ENCODE results near the gene C7.
"Not testable (repeated sequence)": the region's sequence is repeated elsewhere in the genome, so short reads cannot be mapped to it uniquely, and the experiment has no call there.

The C7 gene

GRCh38 chr5:40882291-40882690, 27.0 kb upstream of the C7 start:
- Histone ChIP-seq H3K79me2 (ENCODE audit: control insufficient read depth, insufficient read depth, low read length, unreplicated experiment) (no peaks in the 10 kb centered on the region), H3K27me3 (ENCODE audit: insufficient read depth, low read length) (no peaks in the 10 kb centered on the region)

GRCh38 chr5:40883051-40883450, 26.2 kb upstream of the C7 start:
- not testable (repeated sequence) for H3K36me3 ChIP-seq (ENCODE audit: insufficient read depth, low read length); H3K4me3 ChIP-seq (ENCODE audit: low read depth, low read length); H3K4me1 ChIP-seq (ENCODE audit: control insufficient read depth, insufficient read depth, low read length, unreplicated experiment); H2AFZ ChIP-seq (ENCODE audit: low read length, unreplicated experiment); H3K27ac ChIP-seq (ENCODE audit: low read depth, low read length); H3K79me2 ChIP-seq (ENCODE audit: control insufficient read depth, insufficient read depth, low read length, unreplicated experiment); H3K27me3 ChIP-seq (ENCODE audit: insufficient read depth, low read length)

More at GRCh38 chr5:40882291-40882690, 27.0 kb upstream of the C7 start:
- H2AFZ ChIP-seq (ENCODE audit: low read length, unreplicated experiment), result no peak overlapping the region
- no peak overlapping the region for H3K27ac ChIP-seq (ENCODE audit: low read depth, low read length)
- no peaks in the 10 kb centered on the region for H3K4me1 ChIP-seq (ENCODE audit: control insufficient read depth, insufficient read depth, low read length, unreplicated experiment)
- H3K36me3 ChIP-seq (ENCODE audit: insufficient read depth, low read length), result no peaks in the 10 kb centered on the region
- no peak overlapping the region for H3K4me3 ChIP-seq (ENCODE audit: low read depth, low read length)

- H3K4me3 ChIP-seq (ENCODE audit: low read depth, low read length); H3K27ac ChIP-seq (ENCODE audit: low read depth, low read length); H3K36me3 ChIP-seq (ENCODE audit: insufficient read depth, low read length); H3K79me2 ChIP-seq (ENCODE audit: control insufficient read depth, insufficient read depth, low read length, unreplicated experiment); H2AFZ ChIP-seq (ENCODE audit: low read length, unreplicated experiment); H3K27me3 ChIP-seq (ENCODE audit: insufficient read depth, low read length); H3K4me1 ChIP-seq (ENCODE audit: control insufficient read depth, insufficient read depth, low read length, unreplicated experiment): not testable (repeated sequence)
Observed at GRCh38 chr5:40895440-40896425, 13.6 kb upstream of the C7 start.

GRCh38 chr5:40904205-40904993, 4.9 kb upstream of the C7 start:
- H3K79me2 ChIP-seq (ENCODE audit: control insufficient read depth, insufficient read depth, low read length, unreplicated experiment), result no peaks in the 10 kb centered on the region
- H2AFZ ChIP-seq (ENCODE audit: low read length, unreplicated experiment), result peak overlapping the region; percentile 44
- H3K4me1 ChIP-seq (ENCODE audit: control insufficient read depth, insufficient read depth, low read length, unreplicated experiment), result peaks cover 6% of the 10 kb centered on the region
- no peaks in the 10 kb centered on the region for H3K36me3 ChIP-seq (ENCODE audit: insufficient read depth, low read length)
- H3K4me3 ChIP-seq (ENCODE audit: low read depth, low read length), result no peak overlapping the region
- peak overlapping the region; percentile 18; the same call in 1 of the 2 replicates for H3K27ac ChIP-seq (ENCODE audit: low read depth, low read length)
- H3K27me3 ChIP-seq (ENCODE audit: insufficient read depth, low read length), result no peaks in the 10 kb centered on the region

GRCh38 chr5:40904994-40905306, 4.3 kb upstream of the C7 start:
- Histone ChIP-seq H3K27me3 (ENCODE audit: insufficient read depth, low read length) (no peaks in the 10 kb centered on the region), H3K4me3 (ENCODE audit: low read depth, low read length) (no peak overlapping the region), H2AFZ (ENCODE audit: low read length, unreplicated experiment) (peak overlapping the region; percentile 44), H3K27ac (ENCODE audit: low read depth, low read length) (peak overlapping the region; percentile 18; the same call in 1 of the 2 replicates), H3K4me1 (ENCODE audit: control insufficient read depth, insufficient read depth, low read length, unreplicated experiment) (peaks cover 6% of the 10 kb centered on the region), H3K79me2 (ENCODE audit: control insufficient read depth, insufficient read depth, low read length, unreplicated experiment) (no peaks in the 10 kb centered on the region), H3K36me3 (ENCODE audit: insufficient read depth, low read length) (no peaks in the 10 kb centered on the region)

GRCh38 chr5:40906351-40906751, 2.9 kb upstream of the C7 start:
- Histone ChIP-seq H3K4me3 (ENCODE audit: low read depth, low read length) (no peak overlapping the region), H3K79me2 (ENCODE audit: control insufficient read depth, insufficient read depth, low read length, unreplicated experiment) (no peaks in the 10 kb centered on the region), H3K27ac (ENCODE audit: low read depth, low read length) (no peak overlapping the region), H3K27me3 (ENCODE audit: insufficient read depth, low read length) (no peaks in the 10 kb centered on the region), H2AFZ (ENCODE audit: low read length, unreplicated experiment) (no peak overlapping the region), H3K36me3 (ENCODE audit: insufficient read depth, low read length) (no peaks in the 10 kb centered on the region), H3K4me1 (ENCODE audit: control insufficient read depth, insufficient read depth, low read length, unreplicated experiment) (peaks cover 6% of the 10 kb centered on the region)

- Histone ChIP-seq H3K27ac (ENCODE audit: low read depth, low read length) (no peak overlapping the region), H3K4me1 (ENCODE audit: control insufficient read depth, insufficient read depth, low read length, unreplicated experiment) (peaks cover 14% of the 10 kb centered on the region), H3K27me3 (ENCODE audit: insufficient read depth, low read length) (no peaks in the 10 kb centered on the region), H3K4me3 (ENCODE audit: low read depth, low read length) (no peak overlapping the region), H3K36me3 (ENCODE audit: insufficient read depth, low read length) (no peaks in the 10 kb centered on the region), H2AFZ (ENCODE audit: low read length, unreplicated experiment) (peak overlapping the region; percentile 16), H3K79me2 (ENCODE audit: control insufficient read depth, insufficient read depth, low read length, unreplicated experiment) (no peaks in the 10 kb centered on the region)
Observed at GRCh38 chr5:40909723-40910122, 426 bp downstream of the C7 start.

GRCh38 chr5:40911266-40911665, 2.0 kb downstream of the C7 start:
- Histone ChIP-seq H3K4me1 (ENCODE audit: control insufficient read depth, insufficient read depth, low read length, unreplicated experiment) (peaks cover 17% of the 10 kb centered on the region), H3K4me3 (ENCODE audit: low read depth, low read length) (no peak overlapping the region), H3K27ac (ENCODE audit: low read depth, low read length) (no peak overlapping the region), H3K27me3 (ENCODE audit: insufficient read depth, low read length) (no peaks in the 10 kb centered on the region), H3K79me2 (ENCODE audit: control insufficient read depth, insufficient read depth, low read length, unreplicated experiment) (no peaks in the 10 kb centered on the region), H3K36me3 (ENCODE audit: insufficient read depth, low read length) (no peaks in the 10 kb centered on the region), H2AFZ (ENCODE audit: low read length, unreplicated experiment) (no peak overlapping the region)

GRCh38 chr5:40914835-40915234, 5.5 kb downstream of the C7 start:
- Histone ChIP-seq H3K4me1 (ENCODE audit: control insufficient read depth, insufficient read depth, low read length, unreplicated experiment) (peaks cover 17% of the 10 kb centered on the region), H3K36me3 (ENCODE audit: insufficient read depth, low read length) (no peaks in the 10 kb centered on the region), H3K27ac (ENCODE audit: low read depth, low read length) (peak overlapping the region; percentile 79), H3K79me2 (ENCODE audit: control insufficient read depth, insufficient read depth, low read length, unreplicated experiment) (no peaks in the 10 kb centered on the region), H3K4me3 (ENCODE audit: low read depth, low read length) (peak overlapping the region; percentile 71), H3K27me3 (ENCODE audit: insufficient read depth, low read length) (no peaks in the 10 kb centered on the region), H2AFZ (ENCODE audit: low read length, unreplicated experiment) (peak overlapping the region; percentile 84)

- Histone ChIP-seq H3K36me3 (ENCODE audit: insufficient read depth, low read length) (no peaks in the 10 kb centered on the region), H3K4me1 (ENCODE audit: control insufficient read depth, insufficient read depth, low read length, unreplicated experiment) (peaks cover 17% of the 10 kb centered on the region), H3K4me3 (ENCODE audit: low read depth, low read length) (peak overlapping the region; percentile 71), H3K27me3 (ENCODE audit: insufficient read depth, low read length) (no peaks in the 10 kb centered on the region), H3K27ac (ENCODE audit: low read depth, low read length) (peak overlapping the region; percentile 79), H3K79me2 (ENCODE audit: control insufficient read depth, insufficient read depth, low read length, unreplicated experiment) (no peaks in the 10 kb centered on the region), H2AFZ (ENCODE audit: low read length, unreplicated experiment) (peak overlapping the region; percentile 84)
Observed at GRCh38 chr5:40915341-40915926, 6.1 kb downstream of the C7 start.
